Endothelial cell (in vitro differentiated cells): ENCODE data around the gene CRISPLD2. TPM values are rescaled to one million over a fixed set of nuclear protein-coding genes. Genes with fewer than 3 reads are reported as not detected.
A peak's percentile ranks its signal among the peaks of the same experiment; 100 is the strongest.

Experiments
- DNase-seq: peaks from one replicate; pipeline ENCODE4 v3.0.0; 2021; ENCODE audit warnings: low spot score
- H3K27ac Mint-ChIP-seq: one replicate; pipeline ENCODE4 v1.8.0; 2021; ENCODE audit warnings: mixed read lengths, inconsistent platforms; ENCODE audit not compliant: unreplicated experiment
- H3K27me3 Mint-ChIP-seq: one replicate; pipeline ENCODE4 v1.8.0; 2021; ENCODE audit warnings: mild to moderate bottlenecking, moderate library complexity, mixed read lengths, inconsistent platforms; ENCODE audit not compliant: unreplicated experiment
- H3K36me3 Mint-ChIP-seq: one replicate; pipeline ENCODE4 v1.8.0; 2021; ENCODE audit warnings: mild to moderate bottlenecking, low read depth, mixed read lengths, inconsistent platforms; ENCODE audit not compliant: unreplicated experiment
- H3K4me1 Mint-ChIP-seq: one replicate; pipeline ENCODE4 v1.8.0; 2021; ENCODE audit warnings: mild to moderate bottlenecking, mixed read lengths, inconsistent platforms; ENCODE audit not compliant: unreplicated experiment
- H3K4me3 Mint-ChIP-seq: one replicate; pipeline ENCODE4 v1.8.0; 2021; ENCODE audit warnings: mild to moderate bottlenecking, mixed read lengths, inconsistent platforms; ENCODE audit not compliant: unreplicated experiment
- H3K9me3 Mint-ChIP-seq: one replicate; pipeline ENCODE4 v1.8.0; 2021; ENCODE audit warnings: mixed read lengths, inconsistent platforms; ENCODE audit not compliant: unreplicated experiment
- total RNA-seq: library from RNA; stranded (reverse); fragmentation: NEBNext Ultra II Directional; extraction: Animal tissue kit (Norgen Biotek cat#: 25700); gene quantifications from one replicate; pipeline ENCODE4 v1.2.1, GENCODE V29; 2021; ENCODE audit not compliant: unreplicated experiment
- TF ChIP-seq, protein P1 (sequence below): fragments of 200-600 bp; sonication (generic); IDR thresholded peaks from one replicate; pipeline ENCODE4 v1.5.0; 2021; ENCODE audit warnings: antibody characterized with exemption; ENCODE audit not compliant: unreplicated experiment

The CRISPLD2 gene
- total RNA-seq, 1 donor from 2014 or later = 0.54 TPM

DNA sequence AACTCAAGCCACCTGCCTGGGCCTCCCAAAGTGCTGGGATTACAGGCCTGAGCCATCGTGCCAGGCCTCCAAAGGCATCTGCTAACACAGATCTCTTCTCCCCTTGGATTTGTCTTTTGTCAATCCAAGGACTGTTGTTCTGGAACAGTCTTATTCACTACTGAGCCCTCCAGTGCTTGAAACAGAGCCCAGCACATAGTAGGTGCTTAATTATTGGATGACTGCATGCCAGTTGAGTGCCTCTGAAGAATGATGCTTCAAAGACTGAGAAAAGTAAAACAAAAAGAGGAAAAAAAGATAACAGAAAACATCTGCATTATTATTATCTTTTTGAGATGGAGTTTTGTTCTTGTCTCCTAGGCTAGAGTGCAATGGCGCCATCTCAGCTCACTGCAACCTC is 1.7 kb upstream of the CRISPLD2 start:
- DNase-seq = no peak
- H3K27me3 Mint-ChIP-seq = peaks cover 11% of the 10 kb centered on the region

DNA sequence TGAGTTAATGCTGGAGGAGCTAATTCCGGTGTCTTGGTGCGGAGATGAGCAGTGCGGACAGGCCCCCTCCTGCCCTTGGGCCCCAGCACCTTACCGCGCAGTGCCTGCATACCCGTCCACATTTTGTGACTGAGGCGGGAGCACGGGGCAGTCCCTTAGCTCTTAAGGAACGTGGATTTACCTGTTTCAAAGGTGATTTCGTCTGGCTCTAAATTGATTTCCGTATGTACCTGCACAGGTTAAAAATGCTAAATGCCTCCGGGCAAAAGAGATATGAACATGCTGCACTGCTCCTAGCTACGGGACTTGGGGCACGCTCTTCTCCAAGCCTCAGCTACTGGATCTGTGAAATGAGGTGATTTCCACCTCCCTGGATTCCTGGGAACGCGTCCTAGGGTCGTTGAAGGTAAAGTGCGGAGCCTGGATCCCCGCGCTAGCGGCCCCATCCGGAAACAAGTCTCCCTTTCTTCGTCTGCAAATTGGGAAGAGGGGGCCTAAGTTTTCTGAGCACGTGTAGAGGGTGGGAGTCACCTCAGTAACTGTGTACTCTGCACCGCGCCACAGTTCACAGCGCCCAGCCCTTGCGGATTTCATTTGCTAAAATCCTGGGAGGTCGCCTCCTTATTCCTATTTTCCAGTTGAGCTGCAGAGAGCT is 669 bp upstream of the CRISPLD2 start:
- H3K4me1 Mint-ChIP-seq = peaks cover 2% of the 10 kb centered on the region
- no peak for DNase-seq
- no peaks in the 10 kb centered on the region for H3K9me3 Mint-ChIP-seq
- peaks cover 9% of the 10 kb centered on the region for H3K27me3 Mint-ChIP-seq
- H3K27ac Mint-ChIP-seq = no peak overlapping the region
- H3K4me3 Mint-ChIP-seq = no peak overlapping the region
- TF ChIP-seq, protein P1, sequence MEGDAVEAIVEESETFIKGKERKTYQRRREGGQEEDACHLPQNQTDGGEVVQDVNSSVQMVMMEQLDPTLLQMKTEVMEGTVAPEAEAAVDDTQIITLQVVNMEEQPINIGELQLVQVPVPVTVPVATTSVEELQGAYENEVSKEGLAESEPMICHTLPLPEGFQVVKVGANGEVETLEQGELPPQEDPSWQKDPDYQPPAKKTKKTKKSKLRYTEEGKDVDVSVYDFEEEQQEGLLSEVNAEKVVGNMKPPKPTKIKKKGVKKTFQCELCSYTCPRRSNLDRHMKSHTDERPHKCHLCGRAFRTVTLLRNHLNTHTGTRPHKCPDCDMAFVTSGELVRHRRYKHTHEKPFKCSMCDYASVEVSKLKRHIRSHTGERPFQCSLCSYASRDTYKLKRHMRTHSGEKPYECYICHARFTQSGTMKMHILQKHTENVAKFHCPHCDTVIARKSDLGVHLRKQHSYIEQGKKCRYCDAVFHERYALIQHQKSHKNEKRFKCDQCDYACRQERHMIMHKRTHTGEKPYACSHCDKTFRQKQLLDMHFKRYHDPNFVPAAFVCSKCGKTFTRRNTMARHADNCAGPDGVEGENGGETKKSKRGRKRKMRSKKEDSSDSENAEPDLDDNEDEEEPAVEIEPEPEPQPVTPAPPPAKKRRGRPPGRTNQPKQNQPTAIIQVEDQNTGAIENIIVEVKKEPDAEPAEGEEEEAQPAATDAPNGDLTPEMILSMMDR = no peak
- H3K36me3 Mint-ChIP-seq = no peaks in the 10 kb centered on the region

More for the DNA sequence above, 1.7 kb upstream of the CRISPLD2 start:
- H3K27ac Mint-ChIP-seq = no peak overlapping the region
- TF ChIP-seq, protein P1 = no peak
- no peaks in the 10 kb centered on the region for H3K9me3 Mint-ChIP-seq
- H3K4me1 Mint-ChIP-seq = peaks cover 2% of the 10 kb centered on the region
- H3K4me3 Mint-ChIP-seq = no peak overlapping the region
- H3K36me3 Mint-ChIP-seq = no peaks in the 10 kb centered on the region

DNA sequence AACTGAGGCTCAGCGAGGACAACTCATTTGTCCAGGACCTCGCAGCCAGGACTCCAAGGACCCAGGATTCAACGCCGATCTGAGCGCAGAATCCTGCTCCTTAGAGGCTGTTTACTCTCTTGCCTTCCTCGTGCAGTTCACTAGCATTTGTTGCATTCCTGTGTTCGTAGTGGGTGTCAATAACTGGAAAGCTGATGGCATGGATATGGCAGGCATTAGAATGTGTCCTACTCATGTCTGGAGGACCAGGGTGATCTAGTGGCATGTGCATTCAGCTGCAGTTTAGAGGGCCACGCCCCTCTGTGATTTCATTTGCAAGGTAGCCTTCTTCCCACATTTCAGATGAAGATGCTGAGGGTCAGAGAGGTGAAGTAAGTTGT is 510 bp downstream of the CRISPLD2 start:
- TF ChIP-seq, protein P1 = no peak
- Mint-ChIP-seq H3K9me3 (no peaks in the 10 kb centered on the region), H3K27ac (no peak overlapping the region), H3K4me1 (peaks cover 2% of the 10 kb centered on the region), H3K36me3 (no peaks in the 10 kb centered on the region), H3K4me3 (peak overlapping the region; percentile 38), H3K27me3 (peaks cover 8% of the 10 kb centered on the region)
- no peak for DNase-seq

DNA sequence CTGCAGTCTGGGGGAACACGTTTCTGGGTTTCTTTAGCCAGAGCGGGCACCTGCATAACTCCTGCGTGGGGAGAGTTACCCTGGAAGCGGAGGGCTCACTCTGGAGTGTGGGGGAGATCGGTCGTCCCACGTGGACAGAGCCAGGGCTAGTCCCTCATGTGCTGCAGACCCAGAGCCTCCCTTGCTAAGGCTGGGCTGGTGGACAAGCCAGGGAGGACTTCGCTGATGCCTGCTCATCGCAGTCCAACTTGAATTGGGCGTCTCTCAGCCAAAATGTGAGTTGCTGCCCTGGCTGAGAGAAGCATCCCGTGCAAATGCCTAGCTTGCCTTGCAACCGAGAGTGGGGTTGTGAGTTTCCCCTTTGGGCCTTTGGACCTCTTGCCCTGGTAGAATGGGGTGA is 986 bp downstream of the CRISPLD2 start:
- H3K4me3 Mint-ChIP-seq = peak overlapping the region; percentile 28
- no peaks in the 10 kb centered on the region for H3K36me3 Mint-ChIP-seq
- peaks cover 8% of the 10 kb centered on the region for H3K27me3 Mint-ChIP-seq
- no peaks in the 10 kb centered on the region for H3K9me3 Mint-ChIP-seq
- H3K4me1 Mint-ChIP-seq = peaks cover 2% of the 10 kb centered on the region
- DNase-seq = no peak
- TF ChIP-seq, protein P1 = no peak
- H3K27ac Mint-ChIP-seq = no peak overlapping the region

DNA sequence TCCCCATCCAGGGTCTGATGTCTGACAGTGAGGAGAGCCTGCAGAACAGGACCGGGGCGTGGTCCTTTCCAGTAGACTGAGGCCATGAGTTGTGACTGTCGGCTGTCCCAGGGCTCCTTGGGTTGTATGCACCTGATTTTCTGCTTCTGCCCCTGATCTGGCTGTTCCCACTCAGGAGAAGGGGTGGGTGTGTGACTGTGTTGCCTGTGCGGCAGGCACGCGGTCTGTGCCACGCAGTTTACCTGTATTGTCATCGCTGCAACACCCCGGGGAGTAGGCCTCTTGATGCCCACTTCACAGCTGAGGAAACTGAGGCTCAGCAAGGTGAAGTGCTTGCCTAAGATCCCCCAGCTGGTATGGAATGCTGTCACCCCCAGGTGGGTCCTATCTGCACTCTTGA is 1.4 kb downstream of the CRISPLD2 start:
- H3K4me1 Mint-ChIP-seq = peaks cover 2% of the 10 kb centered on the region
- DNase-seq = no peak

More for the DNA sequence above, 1.4 kb downstream of the CRISPLD2 start:
- H3K9me3 Mint-ChIP-seq = no peaks in the 10 kb centered on the region
- no peak overlapping the region for H3K27ac Mint-ChIP-seq
- peaks cover 8% of the 10 kb centered on the region for H3K27me3 Mint-ChIP-seq
- H3K4me3 Mint-ChIP-seq = no peak overlapping the region
- TF ChIP-seq, protein P1 = no peak
- H3K36me3 Mint-ChIP-seq = no peaks in the 10 kb centered on the region
